WTC11 (cell line): Measurements from ENCODE around the gene SPATA2L.

Experiments
- MYBL2 ChIP-seq: sonication (generic); formaldehyde crosslinking; IDR thresholded peaks from 2 replicates; pipeline ENCODE4 v1.8.1; 2023; ENCODE audit warnings: mild to moderate bottlenecking, moderate library complexity, missing genetic modification reagents
- ZNF121 ChIP-seq: sonication (generic); formaldehyde crosslinking; IDR thresholded peaks from 2 replicates; pipeline ENCODE4 v1.8.0; 2023; ENCODE audit warnings: missing genetic modification reagents
- TF ChIP-seq, protein P1 (sequence below): sonication (generic); formaldehyde crosslinking; IDR thresholded peaks from 2 replicates; pipeline ENCODE4 v1.8.0; 2022; ENCODE audit warnings: mild to moderate bottlenecking, missing genetic modification reagents
- TF ChIP-seq, protein P2 (sequence below): fragments of 200-600 bp; IDR thresholded peaks from 2 replicates; pipeline ENCODE4 v1.8.0; 2022; ENCODE audit warnings: antibody characterized with exemption

DNA sequence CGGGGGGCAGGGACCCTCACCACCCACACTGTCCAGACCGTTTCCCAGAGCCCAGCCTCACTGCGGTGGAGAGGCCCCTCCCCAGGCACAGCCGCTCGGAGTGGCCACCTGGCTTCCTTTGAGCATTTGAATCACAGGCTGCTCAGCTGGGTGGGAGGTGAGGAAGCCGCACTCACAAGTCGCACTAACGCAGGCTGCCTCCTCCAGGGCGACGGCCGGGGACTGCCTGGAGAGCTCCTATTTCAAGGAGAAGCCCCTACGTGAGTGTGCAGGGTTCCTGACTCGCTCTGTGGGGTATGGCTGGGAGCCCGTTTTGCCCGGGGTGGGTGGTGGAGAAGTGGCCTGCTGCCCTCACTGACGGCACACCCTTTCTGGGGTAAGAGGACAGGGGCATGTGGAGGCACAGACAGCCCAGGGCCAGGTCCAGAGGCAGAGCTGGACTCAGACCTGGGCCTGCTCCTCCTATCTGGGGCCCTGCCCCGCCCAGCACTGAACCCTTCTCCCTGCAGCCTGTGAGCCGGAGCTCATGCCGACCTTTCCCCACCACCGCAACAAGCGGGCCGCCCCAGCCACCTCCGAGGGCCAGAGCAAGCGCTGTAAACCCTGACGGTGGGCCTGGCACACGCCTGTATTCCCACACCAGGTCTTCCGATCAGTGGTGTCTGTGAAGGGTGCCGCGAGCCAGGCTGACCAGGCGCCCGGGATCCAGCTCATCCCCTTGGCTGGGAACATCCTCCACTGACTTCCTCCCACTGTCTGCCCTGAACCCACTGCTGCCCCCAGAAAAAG, 6.2 kb downstream of the SPATA2L start:
- TF ChIP-seq, protein P1, sequence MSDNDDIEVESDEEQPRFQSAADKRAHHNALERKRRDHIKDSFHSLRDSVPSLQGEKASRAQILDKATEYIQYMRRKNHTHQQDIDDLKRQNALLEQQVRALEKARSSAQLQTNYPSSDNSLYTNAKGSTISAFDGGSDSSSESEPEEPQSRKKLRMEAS (CRISPR knock-in tag), result no peak
- TF ChIP-seq ZNF121 (CRISPR knock-in tag) (no peak), MYBL2 (CRISPR knock-in tag) (no peak)
- TF ChIP-seq, protein P2, sequence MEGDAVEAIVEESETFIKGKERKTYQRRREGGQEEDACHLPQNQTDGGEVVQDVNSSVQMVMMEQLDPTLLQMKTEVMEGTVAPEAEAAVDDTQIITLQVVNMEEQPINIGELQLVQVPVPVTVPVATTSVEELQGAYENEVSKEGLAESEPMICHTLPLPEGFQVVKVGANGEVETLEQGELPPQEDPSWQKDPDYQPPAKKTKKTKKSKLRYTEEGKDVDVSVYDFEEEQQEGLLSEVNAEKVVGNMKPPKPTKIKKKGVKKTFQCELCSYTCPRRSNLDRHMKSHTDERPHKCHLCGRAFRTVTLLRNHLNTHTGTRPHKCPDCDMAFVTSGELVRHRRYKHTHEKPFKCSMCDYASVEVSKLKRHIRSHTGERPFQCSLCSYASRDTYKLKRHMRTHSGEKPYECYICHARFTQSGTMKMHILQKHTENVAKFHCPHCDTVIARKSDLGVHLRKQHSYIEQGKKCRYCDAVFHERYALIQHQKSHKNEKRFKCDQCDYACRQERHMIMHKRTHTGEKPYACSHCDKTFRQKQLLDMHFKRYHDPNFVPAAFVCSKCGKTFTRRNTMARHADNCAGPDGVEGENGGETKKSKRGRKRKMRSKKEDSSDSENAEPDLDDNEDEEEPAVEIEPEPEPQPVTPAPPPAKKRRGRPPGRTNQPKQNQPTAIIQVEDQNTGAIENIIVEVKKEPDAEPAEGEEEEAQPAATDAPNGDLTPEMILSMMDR, result no peak
